HG02642 (cell line): ENCODE results near the gene SLC16A9.

Experiments
- ATAC-seq: cut with Tn5 transposase; IDR thresholded peaks from one replicate; pipeline ENCODE4 v1.9.1; 2021; ENCODE audit warnings: mild to moderate bottlenecking; ENCODE audit not compliant: unreplicated experiment, poor library complexity

Gene SLC16A9

DNA sequence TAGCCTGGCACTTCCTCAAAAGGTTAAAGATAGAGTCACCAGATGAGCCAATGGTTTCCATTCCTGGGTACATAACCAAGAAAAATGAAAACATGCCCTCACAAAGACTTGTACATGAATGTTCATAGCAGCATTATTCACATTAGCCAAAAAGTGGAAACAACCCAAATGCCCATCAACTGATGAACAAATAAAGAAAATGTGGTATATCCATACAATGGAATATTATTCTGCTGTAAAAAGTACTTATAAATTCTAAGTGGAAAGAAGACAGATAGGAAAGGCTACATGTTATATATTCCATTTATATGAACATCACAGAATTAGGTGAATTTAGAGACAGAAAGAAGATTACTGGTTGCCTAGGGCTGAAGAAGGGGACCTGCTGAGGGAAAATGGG is 10.7 kb upstream of the SLC16A9 start:
- ATAC-seq, result no peak

DNA sequence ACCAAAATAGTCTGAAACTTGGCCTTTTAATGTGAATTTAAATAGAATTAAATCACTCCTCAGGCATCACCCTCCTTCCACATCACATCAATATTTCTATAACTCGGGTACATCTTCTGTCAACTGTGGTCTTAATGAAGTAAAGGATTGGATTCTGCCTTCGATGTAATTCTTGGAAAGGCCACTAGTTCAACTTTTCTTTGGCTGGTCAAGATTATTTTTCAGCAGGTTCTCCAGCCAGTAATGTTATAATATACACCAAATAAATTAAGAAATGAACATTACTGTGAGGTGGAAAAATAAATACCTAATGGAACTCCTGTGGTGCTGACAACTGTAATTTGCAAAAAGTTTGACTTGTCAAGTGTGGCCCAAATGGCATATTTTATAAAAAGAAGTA is 9.7 kb upstream of the SLC16A9 start:
- ATAC-seq, result no peak

DNA sequence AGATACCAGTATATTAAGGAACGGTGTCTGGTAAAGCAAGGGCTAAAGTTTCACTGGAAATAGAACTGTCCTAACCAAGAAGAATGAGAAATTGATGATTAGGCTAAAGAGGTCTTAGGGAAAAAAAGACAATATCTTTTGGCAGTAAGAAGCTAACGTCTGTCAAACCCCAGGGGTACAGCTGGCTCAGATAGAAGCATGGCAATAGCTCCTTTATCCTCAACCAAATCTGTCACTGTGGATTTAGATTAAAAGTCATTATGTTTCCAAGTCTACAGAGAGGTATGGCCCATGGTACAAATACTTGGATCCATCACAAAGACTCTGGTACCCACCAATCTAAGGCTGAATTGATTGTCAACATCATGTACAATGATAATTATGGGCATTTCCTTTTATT is 8.6 kb upstream of the SLC16A9 start:
- no peak for ATAC-seq

DNA sequence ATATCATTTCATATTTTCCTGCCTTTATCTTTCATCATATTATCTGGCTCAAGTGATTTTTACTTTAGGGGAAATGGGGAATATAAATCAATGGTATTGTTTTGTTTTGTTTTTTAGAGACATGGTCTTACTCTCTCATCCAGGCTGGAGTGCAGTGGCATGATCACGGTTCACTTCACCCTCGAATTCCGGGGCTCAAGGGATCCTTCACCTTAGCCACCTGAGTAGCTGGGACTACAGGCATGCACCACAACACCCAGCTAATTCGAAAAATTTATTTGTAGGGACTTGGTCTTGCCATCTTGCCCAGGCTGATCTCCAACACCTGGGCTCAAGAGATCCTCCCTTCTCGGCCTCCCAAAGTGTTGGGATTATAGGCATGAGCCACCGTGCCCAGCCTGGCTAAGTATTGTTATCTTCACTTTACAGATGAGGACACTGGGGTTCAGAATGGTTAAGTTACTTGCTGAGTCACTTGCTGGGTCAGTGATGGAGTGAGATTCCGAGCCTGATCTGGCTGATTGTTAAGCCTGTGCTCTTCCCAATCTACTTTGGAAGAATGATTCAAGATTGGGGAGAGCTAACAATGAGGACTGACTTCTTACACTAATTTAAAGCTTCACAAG is 3.7 kb upstream of the SLC16A9 start:
- ATAC-seq, result no peak

DNA sequence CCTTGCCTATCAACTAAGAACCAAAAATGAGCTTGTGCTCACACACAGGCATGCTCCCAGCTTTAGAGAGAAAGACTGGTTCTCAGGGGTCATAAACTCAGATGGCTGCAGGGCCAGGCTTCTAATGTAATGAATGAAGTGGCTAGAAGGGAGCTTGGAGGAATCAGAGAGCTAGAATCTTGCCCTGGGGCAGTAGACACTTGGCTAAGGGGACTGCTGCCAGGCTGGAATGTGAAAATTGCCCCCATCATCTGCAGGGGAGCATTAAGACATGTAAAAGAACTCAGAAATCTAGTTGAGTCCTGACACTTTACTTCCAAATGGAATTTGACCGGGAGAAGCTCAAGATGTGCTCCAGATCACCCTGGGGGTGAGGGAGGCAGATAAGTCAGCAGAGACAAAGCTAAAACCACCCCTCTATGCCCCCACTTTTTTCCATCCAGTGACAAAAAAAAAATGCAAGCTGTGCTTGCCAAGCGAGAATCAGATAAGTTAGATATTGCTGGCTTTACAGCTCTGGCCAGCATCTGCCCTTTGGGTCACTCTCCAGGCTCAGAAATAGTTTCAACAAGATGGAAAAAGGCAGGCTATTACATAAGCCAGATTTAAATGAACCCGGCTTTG is 2.3 kb upstream of the SLC16A9 start:
- no peak for ATAC-seq

DNA sequence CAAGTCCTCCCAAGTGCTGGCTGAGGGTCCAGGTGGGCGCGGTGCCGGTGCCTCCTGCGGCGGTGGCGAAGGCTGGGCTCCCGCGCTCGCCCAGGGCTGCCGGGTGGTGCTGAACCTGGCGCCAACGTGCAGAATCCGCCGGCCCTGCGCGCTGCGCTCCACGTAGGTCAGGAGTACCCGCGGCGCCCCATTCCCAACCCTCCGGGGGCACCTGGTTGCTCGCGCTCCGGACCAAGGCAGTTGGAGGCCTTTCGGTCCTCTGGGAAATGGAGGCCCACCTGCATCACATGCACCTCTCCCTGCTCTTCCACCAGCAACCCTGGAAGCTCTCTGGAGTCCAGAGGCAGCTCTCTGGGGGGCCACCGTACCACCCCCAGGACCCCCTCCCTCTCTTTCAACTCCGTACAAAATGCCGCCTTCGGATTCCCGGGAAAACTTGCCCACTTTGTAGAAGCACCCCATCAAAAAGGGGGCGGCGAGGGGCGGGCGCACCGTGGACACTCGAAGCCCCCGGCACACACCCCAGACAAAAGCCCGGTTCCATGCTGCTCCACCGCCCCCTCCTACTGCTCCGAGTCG is 745 bp downstream of the SLC16A9 start:
- ATAC-seq, result peak; percentile 27

DNA sequence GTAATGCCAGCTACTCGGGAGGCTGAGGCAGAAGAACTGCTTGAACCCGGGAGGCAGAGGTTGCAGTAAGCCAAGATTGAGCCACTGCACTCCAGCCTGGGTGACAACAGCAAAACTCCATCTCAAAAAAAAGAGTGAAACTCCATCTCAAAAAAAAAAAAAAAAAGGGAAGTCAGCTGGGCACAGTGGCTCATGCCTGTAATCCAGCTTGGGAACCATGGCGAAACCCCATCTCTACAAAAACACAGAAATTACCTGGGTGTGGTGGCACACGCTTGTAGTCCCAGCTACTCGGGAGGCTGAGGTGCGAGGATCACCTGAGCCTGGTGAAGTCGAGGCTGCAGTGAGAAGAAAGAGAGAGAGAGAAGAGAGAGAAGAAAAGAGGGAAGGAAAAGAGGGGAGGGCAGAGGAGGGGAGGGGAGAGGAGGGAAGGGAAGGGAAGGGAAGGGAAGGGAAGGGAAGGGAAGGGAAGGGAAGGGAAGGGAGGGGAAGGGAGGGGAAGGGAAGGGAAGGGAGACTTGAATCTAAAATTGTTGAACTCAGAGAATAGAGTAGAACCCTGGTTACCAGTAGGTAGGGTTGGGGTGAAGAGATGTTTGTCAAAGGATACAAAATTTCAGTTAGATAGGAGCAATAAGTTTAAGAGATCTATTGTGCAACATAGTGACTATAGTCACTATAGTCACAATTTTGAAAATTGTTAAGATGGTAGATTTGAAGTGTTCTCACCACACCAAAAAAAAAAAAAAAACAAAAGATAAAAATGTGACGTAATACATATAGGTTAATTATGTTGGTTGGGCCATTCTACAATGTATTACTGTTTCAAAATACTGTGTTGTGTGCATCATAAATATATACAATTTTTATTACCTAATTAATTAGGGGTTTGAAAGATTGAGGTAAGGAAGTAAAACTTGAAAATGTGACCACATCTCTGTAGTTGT is 2.5 kb downstream of the SLC16A9 start:
- no peak for ATAC-seq

DNA sequence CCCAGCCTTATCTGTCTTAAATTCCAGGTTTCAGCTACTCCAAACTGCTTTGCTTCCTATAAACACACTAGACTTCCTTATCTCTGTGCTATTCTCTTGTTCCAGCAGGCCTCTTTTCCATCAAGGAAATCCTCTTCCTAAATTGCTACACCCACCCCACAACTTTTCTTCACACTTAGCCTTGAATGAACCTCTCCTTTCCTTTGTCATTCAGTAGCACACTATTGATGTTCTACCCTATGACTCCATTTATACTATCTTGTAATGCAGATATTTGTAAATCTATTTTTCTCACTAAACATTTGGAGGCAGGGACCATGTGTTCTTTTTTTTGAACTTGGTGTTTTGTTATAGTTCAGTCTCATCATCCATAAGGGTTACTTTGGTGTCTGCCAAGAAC is 3.7 kb downstream of the SLC16A9 start:
- no peak for ATAC-seq

DNA sequence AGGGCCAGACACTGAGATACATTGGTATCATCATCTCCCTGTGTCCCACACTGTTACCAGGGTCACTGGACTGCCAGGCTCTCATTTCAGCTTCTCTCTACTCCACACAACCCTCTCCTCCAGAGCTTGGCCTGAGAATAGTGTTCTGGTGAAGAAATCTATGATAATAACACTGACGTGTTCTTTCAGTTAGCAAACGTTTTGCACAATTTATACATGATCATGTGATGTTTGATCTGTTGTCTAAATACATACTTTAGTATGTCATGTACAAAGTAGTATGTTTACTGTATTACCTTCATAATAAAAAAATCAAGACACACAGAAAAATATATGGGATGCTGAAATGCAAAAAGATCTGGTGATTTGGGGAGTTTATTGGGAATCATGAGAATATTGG is 5.0 kb downstream of the SLC16A9 start:
- ATAC-seq, result no peak

DNA sequence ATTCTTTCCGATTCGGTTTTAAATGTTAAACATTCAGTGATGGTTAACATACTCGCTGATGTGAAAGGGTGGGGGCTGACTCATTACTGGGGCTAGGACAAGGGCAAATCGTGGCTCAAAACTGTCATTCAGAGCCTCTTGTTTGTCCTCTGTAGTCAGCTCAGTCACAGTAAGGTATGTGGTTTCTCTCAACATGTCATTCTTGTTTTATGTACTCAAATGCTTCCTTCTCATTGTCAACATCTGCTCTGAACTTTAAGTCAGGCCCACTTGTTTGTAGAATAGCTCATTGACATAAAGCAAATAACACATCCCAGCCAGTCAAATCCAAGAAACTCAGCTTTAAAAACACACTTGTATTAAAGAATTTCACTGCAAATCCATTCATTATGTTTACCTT is 7.3 kb downstream of the SLC16A9 start:
- no peak for ATAC-seq

DNA sequence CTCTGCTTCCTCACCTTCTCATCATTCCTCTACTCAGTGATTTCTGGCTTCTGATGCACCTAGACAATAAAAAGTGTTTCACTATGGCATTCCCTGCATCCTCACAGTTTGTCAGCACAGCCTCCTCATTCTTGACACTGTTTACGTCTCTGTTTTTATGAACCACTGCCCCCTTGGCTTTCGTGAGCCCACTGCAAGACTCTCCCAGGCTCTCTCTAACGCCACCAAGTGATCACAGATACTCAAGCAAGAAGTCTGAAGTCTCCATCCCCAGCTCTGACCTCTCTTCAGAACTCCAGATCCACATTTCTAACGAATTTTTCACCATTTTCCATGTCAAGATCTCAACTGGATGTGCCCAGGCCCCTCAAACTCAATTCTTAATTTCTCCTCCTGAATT is 8.9 kb downstream of the SLC16A9 start:
- ATAC-seq, result no peak

DNA sequence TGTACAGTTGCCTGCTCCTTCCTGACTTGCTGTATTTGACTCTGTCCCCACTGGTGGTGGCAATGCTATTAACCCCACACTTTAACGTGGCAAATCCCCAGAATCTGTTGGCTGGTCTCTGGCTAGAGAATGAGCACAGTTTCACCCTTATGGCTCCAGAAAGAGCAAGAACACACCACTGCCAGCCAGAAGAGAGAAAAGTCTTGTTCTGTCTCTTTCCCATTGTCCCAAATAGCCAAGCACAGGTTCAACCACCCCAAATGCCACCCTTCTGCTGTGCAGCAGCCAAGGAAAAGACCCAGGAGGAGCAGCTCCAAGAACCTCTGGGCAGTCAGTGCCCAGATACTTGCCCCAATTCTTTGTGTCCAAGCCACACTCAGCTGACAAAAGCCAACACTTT is 11.3 kb downstream of the SLC16A9 start:
- no peak for ATAC-seq

DNA sequence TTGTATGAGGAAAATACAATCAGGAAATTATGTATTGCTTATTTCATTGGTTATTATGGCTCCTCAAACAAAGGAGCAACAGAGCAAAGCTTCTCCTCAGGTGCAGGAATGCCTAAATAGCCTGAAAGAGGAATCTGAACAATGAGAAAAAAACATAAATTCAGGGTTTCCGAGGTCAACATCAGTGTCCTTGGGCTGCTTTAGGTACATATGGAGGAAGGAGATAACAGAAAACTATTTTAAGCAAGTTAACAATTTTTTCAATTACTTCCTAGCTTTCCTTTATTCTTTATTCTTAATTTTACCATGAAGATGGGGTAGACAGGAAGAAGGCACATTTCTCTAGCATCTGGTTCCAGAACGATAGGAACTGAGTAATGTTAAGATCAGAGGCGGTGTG is 14.0 kb downstream of the SLC16A9 start:
- ATAC-seq, result no peak

DNA sequence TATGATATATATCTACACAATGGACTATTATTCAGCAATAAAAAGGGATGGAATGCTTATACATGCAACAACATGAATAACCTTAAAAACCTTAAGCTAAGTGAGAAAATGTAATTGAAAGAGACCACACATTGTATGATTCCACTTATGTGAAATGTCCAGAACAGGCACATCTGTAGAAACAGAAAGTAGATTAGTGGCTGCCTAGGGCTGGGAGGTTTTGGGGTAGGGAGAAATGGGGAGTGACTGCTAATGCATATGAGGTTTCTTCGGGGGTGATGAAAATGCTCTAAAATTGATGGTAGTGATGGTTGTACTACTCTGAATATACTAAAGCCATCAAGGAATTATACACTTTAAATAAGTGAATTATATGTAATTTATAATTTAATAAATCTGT is 14.7 kb downstream of the SLC16A9 start:
- ATAC-seq, result no peak

DNA sequence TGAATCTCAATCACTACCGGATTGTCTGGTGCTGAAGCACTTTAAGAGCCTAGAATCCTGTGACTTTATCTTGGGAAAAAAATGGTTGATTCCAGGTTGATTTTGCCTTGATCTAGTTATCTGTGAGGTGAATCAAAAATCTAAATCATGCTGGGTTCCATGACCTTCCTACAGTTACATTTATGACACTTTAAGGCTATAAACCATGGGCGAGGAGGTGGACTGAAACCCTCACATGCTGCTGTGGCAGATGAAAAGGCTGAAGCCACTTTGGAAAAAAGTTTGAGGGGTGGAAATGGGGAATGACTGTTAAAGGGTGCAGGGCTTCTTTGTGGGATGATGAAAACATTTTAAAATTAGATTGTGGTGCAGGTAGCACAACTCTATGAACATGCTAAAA is 17.5 kb downstream of the SLC16A9 start:
- no peak for ATAC-seq

DNA sequence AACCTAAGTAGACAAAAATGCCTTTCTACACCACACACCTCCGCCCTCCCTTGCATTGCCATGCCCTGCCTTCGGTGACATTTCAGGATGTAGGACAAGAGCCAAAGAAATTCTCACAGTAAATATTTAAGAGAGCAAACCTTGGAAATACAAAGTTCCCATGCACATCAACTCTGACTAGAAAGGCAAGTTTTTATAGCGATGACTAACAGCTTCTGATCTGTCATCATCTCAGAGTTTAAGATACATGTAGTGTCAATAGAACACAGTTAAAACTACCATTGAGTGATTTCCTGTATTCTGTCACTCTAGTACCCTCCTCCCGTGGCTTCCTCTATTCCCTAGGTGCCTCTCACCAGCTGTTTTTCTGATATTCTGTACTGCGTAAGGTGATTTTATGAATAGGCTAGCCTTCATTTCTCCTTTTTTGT is 20.7 kb downstream of the SLC16A9 start:
- ATAC-seq, result no peak

DNA sequence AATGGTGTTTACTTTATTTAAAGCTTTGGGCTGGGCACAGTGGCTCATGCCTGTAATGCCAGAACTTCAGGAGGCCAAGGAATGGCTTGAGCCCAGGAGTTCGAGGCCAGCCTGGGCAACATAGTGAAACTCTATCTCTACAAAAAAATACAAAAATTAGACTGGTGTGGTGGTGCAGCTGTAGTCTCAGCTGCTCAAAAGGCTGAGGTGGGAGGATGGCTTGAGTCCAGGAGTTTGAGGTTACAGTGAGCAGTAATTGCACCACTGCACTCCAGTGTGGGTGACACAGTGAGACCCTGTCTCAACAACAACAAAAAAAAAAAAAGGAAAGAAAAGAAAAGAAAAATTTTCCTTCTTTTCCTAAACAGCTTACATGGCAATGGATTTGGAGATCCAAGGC is 22.0 kb downstream of the SLC16A9 start:
- no peak for ATAC-seq

DNA sequence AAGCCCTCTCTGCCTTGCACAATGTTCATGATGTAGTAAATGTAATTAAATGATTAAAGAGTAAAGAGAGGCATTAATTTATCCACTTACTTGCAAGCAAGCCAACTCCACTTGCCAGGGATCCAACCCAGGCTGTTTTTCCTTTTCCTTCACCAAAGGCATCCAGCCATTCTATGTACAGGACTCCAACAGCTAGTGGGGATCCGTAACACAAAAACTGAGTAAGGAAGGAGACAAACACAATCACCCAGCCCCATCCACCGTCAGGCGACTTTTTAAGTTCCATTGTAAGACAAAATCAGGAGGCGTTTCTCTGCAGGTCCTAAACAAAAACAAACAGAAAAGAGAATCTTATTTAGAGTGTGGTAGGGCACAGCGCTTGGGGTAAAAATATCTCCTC is 25.6 kb downstream of the SLC16A9 start:
- no peak for ATAC-seq

DNA sequence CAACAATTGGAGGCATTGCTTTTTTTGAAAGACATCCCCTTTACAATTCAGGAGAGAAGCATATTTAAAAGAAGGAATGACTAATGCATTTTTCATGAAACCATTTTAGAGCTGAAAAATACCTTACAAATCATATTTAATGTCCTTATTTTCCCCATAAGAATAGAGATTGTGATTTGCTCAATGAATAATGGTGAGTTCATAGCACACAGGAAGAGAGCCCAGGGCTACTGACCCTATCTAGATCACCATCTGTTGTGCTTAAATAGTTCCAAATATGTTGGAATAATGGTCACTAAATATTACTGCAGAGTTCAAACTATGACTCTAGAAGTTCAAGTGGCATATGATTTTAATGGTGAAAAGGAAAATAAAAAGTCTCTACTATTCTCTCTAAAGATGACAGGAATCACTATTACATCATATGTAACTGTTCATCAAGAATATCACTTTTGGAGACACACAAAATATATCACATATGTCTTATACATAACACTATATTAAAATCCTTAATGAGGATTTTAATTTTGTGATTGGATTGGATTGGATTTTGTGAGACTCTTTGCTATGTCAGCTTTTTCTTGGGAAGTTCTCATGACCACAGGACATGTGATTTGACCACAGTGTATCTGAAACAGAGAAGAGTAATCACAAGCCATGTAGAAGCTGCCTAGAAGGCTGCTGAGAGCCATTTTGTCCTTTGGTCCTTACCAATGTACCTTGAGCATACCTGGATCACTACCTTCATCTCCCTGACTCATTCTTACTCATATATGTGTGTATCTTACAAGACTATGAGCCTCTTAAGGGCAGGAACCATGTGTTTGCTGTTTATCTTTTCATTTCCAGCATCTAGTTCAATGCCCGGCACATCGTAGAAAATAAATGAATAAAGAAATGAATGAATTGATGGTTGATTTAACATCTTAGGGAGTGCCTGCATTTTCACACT is 26.4 kb downstream of the SLC16A9 start:
- no peak for ATAC-seq

DNA sequence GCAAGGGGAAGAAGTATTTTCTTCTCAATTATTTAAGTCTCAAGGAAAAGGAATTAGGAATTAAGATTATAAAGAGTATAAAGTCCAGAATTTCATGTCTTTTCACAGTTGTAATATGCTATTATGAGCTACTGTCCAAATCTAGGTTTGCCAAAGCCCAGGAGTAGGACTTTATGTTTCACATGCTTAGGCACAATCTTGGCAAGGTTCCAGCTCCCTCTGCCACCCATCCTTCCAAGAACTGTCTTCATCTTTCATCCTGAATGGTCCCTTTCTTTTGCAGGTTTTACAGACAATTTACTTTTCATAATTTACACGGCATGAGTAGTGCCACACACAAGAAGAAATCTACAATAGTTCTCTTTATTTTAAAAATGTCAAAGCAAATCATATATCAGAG is 29.5 kb downstream of the SLC16A9 start:
- no peak for ATAC-seq
